DMS153 treated with DMSO at 0.1 percent for 48 hours (cell line): ENCODE measurements around the gene PLCB3.

Experiments used
- DNase-seq: peaks from one replicate; lab custom pipeline; 2025; ENCODE audit not compliant: unreplicated experiment; lab: John Stamatoyannopoulos, UW

Gene PLCB3

DNA sequence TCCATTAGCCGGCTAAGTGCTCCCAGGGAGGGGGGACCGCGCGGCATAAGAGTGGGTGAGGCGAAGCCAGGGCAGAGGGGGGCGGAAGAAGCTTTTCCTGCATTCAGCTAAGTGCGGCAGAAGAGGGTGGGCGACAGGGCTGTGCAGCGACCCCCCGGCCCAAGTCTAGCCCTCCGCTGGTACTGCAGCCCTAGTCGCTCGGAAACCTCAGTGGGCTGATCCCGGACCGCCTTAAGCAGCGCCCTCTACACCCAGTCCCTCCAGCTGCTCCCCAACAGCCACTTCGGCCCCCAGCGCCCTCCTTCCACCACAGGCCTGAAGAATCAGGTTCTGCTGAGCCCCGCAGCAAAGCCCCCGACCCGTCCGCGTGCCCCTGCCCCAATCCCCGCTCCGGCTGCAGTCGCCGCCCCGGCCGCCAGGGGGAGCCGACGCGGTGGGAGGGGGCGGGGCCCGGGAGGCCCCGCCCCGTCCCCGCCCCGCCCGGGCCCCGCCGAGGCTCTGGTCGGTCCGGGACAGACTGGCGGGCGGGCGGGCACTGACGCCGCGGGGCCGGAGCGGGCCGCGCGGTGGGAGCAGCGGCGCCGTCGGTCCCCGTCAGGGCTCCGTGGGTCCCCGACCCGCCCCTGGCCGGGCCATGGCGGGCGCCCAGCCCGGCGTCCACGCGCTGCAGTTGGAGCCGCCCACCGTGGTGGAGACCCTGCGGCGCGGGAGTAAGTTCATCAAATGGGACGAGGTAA is at the start of gene PLCB3:
PLCB3 (plus strand) TSS at position 515 of the 737 bp plus-strand sequence; CDS start at position 635, 120 bp downstream.
- no peak for DNase-seq

DNA sequence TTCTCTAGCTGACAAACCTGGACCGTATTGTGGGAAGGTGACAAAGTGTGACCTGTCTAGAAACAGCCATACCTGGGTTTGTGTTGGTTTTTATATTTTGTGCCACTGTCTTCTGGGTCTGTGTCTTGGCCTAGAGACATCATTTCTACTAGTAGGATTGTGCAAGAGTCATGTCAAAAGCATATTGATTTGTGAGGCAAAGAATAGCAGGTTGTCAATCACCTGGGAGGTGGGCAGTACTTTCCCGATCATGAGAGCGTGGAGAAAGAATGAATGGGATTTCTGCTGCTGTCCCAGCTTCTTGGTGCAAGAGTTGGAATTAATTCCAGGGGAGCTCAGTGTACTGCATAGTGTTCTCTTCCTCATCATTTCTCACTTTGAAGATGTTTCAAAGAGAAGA is 49.8 kb upstream of the PLCB3 start:
- DNase-seq, result no peak

DNA sequence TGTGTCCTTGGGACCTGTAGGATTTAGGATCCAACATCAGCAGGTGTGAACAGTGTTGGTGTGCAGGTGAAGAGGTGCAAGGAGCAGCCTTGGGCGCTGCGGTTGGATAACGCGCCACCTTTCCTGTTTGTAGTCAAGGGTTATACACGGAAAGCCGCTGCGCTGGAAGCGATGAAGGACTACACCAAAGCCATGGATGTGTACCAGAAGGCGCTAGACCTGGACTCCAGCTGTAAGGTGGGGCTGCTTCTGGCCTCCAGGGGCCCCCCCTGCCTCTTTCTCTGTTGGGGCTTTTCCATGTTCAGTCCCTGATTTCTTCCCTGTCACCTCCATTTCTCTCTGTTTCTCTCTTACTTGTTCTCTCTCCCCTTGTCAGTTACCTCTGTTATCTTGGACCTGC is 48.3 kb upstream of the PLCB3 start:
- no peak for DNase-seq

DNA sequence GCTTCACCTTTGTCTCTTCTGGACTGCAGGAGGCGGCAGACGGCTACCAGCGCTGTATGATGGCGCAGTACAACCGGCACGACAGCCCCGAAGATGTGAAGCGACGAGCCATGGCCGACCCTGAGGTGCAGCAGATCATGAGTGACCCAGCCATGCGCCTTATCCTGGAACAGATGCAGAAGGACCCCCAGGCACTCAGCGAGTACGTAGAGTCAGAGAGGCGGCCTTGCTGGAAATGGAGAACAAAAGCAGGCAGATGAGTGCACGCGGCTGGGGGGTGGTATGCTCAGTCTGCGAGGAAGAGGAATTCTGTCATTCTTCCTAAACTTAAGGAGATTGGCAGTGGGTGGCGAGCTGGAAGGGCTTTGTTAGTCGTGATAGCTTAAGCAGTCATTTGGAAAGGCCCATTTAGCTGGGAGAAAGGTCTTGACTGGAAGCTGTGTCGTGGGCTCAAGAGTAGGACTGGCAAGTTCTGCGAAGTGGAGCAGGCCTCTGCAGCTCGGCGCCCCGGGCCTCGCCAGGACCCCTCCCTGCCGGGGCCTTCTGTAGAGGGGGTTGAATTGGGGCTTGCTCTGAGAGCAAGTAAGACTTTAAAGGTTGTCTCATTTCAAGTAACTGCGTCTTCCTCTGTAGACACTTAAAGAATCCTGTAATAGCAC is 47.8 kb upstream of the PLCB3 start:
- no peak for DNase-seq

DNA sequence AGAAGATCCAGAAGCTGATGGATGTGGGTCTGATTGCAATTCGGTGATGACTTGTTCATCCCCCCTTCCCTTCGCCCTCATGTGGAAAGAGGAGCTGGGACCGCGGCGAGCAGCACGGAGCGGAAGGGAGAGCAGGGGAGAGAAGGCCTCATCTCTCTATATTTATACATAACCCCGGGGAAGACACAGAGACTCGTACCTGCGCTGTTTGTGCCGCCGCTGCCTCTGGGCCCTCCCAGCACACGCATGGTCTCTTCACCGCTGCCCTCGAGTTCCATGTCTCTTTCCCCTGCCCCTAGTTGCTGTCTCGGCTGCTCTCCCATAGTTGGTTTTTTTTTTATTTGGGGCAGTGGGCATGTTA is 47.3 kb upstream of the PLCB3 start:
- DNase-seq, result no peak

DNA sequence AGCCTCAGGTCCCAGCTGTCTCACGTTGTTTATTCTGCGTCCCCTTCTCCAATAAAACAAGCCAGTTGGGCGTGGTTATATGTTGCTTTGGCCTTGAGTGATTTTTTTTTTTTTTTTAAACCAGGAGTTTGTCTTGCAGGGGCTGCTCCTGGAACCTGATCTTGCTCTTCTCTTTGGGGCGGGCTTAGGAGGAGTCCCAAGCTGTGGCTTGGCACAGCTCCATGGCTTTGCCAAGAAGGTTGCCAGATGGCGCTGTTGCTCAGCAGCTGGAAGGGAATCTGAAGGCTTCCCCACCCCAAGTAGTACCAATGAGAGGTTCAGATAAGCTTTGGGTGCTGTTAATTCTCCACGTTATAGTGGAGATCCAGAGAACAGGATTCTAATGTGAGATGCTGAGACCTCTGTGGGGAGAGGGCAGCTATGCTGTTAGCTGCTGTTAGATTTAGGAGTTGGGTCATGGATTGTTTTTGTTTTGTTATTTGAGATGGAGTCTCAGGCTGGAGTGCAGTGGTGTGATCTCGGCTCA is 46.8 kb upstream of the PLCB3 start:
- DNase-seq, result peak; percentile 56

DNA sequence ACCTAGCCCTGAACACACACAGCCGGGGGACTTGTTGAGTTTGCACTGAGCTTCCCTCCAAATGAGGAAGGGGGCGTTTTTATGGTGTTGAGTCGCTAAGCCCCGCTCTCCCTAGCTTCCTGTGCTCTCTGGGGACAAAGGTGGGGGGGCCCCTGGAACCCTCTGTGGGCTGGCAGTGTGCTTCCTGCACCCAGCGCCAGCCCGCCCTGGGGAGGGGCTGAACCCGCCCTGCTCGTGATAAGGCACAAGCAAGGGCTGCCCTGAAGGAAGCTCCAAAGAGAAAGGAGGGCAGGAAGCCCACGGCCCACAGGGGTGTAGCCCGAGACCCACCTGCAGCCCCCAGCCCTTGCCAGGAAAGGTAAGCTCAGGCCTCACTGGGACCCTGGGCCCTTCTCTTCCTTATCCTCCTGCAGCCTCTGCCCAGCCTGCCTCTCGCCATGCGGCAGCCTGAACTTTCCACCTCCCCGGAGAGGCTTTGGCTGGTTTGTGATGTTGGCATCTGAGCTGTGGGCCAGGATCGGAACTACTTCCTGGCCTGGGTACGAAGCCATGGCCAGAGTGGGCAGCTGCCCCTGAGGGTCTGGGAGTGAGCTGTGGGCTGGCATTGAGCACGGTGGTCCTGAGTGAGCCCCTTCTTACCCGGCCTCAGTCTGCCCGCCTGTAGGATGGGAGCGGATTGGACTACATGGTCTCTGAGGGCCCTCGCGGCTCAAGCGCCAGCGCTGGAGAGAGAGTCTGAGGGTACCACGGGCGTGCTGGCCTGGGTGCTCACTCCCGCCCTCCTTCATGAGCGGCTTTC is 44.7 kb upstream of the PLCB3 start, which contains the start of gene FERMT3:
FERMT3 (plus strand) TSS at position 265 of the 799 bp plus-strand sequence. CDS start 644 bp downstream, outside the sequence.
- DNase-seq, result no peak

DNA sequence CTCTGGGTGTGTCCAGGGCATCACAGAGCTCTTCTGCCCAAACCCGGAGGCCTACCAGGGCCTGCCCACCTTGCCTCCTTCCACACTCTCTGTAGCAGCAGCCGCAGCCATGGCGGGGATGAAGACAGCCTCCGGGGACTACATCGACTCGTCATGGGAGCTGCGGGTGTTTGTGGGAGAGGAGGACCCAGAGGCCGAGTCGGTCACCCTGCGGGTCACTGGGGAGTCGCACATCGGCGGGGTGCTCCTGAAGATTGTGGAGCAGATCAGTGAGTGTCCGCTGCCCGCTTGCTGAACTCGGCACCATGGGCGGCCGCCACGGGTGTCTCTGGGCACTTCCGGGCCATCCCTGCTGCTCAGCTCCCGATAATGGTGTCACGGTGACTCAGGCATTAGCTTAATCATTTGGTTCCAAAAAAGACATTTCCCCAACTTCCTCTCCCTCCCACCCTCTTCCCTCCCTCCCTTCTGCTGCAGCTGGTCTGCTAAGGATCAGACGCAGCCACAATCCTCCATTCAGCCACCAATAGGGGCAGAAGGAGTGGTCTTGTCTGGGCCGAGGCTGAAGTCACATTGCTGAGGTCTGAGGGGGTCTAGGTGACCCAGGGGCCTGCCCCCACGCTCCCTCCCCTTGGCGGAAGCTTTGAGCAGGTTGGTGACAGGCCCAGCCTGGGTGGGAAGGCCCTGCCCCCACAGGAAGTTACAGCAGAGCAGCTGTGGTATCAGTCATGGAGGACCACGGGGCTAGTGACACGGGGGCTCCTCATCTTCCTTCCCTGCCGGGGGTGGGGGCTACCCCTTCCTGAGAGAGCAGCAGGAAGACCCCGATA is 43.9 kb upstream of the PLCB3 start:
- no peak for DNase-seq

DNA sequence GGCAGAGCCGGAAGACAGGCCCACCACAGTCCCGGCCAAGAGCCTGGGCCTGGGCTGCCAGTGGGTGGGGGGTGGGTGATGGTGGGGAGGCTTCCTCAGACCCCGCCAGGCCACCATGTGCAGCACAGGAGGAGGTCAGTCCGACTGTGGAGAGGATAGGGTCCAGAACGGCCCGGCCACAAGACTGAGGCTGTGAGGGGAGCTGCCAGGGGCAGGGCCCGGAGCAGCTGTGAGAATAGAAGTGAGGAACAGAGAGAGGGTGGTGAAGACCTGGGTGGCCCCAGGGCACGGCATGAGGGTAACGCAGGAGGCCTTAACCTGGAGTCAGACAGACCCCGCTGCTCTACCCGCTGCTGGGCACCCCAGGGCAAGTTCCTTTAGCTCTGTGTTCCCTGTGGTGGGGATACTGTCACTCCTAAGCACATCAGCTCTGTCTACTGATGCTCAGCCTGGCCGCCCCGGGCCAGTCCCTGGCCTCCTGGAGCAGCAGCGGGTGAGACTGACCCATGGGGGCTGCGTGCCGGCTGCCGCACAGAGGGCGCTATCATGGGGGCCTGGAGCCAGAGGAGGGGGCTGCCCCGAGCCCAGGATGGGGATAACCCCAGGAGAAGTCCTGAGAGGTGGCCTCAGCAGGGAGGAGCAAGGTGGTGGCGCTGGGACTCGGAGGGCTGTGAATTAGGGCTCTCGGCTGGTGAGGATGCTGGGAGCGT is 43.1 kb upstream of the PLCB3 start:
- no peak for DNase-seq

DNA sequence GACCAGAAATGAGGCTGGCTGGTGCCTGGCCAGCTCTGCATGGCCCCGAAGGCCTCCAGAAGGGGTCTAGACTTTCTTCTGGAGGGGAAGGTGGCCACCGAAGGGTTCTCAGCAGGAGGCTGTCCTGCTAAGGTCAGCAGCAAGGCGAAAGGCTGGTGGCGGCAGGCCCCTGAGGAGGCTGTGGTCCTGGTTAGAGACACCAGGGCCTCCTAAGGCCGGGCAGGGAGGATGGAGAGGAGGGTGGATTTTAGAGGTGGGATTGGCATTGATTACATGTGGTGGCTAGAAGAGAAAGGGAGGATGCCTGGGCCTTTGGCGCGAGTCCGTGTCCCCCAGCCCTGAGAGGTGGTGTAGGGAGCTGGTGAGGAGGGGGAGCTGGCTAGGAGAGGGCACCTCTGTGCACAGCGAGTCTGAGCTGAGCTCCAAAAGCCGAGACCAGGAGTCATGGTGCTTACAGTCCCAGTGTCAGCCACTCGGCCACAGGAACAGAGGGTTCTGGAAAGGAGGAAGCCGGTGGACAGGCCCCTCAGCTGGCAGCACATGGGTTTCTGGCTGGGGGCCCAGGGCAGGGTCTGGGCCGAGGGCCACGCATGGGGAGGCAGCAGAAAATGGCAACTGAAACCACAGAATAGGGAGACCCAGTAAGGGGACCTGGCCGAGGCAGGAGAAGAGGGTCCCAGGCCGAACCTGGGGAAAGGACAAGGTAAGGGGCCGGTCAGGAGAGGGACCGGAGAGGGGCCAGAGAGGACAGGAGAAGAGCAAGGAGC is 42.4 kb upstream of the PLCB3 start:
- no peak for DNase-seq

DNA sequence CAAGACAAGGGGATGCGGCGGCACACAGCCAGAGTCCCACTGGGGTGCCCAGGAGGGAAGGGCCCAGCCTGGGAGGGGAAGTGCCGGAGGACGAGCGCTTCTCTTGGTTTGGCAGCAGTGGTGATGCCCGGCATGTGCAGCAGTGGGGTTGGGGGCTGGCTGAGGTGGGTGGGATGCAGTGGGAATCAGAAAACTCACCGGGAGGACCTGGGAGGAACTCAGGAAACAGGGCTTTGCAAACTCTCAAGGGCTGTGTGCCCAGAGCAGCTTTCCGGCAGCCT is 41.8 kb upstream of the PLCB3 start:
- no peak for DNase-seq

DNA sequence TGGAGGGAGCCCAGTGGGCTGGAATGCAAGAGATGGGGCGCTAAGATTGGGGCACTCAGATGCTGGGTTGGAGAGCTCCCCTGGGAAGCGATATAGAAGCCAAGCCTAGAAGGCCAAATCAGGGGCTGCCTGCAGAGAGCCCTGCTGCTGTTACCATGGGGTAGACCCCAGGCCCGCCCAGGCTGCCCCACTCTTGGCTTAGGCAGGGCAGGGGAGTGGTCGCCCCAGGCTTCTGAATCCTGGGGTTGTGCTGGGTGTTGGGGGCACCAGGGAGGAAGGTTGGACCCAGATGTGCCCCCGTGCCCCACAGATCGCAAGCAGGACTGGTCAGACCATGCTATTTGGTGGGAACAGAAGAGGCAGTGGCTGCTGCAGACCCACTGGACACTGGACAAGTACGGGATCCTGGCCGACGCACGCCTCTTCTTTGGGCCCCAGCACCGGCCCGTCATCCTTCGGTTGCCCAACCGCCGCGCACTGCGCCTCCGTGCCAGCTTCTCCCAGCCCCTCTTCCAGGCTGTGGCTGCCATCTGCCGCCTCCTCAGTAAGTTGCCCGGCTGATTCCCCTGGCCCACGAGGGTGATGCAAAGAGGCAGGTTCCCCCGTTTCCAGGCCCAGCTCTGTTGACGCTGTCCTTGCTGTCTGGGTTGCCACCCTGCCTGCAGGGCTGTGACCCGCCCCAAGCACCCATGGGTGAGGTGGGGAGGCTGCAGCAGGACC is 40.9 kb upstream of the PLCB3 start:
- DNase-seq, result no peak

DNA sequence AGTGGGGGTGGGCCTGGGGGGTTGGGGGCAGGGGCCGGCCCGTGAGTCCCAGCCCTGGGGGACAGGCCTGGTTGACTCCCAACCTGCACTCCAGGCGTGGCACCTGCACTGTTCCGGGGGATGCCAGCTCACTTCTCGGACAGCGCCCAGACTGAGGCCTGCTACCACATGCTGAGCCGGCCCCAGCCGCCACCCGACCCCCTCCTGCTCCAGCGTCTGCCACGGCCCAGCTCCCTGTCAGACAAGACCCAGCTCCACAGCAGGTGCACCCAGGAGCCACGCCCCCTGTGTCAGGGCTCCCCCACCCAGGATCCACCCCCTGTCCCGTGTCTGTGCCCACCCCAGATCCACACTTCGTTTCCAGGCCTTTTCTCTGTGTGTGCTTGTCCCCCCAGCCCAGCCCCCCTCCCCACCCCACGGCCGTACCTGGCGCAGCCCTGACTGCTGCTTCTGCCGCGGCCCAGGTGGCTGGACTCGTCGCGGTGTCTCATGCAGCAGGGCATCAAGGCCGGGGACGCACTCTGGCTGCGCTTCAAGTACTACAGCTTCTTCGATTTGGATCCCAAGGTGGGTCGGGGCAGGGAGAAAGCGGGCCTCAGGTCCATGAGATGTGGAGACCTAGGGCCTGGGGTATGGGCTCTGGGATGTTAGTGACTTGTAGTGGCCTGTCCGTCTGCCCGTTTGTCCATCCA is 40.0 kb upstream of the PLCB3 start:
- no peak for DNase-seq

DNA sequence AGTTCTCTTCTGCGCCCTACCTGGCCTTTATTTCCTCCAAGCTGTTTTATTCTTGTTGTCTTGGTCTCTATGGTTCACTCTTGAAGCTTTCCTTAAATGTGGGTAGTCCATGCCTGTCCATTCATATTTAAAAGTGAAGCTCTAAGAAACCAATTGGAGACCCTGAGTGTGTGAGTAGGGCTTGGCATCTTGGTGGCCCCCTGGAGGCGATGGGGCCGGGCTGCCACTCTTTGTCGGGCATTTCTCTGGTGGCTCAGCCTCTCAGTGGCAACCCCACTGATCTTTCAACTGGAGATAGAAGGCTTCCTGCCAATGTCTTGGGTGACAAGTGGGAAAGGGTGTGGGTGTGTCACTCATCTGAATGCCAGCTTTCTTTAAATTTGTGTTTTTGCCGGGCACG is 34.5 kb upstream of the PLCB3 start:
- DNase-seq, result no peak

DNA sequence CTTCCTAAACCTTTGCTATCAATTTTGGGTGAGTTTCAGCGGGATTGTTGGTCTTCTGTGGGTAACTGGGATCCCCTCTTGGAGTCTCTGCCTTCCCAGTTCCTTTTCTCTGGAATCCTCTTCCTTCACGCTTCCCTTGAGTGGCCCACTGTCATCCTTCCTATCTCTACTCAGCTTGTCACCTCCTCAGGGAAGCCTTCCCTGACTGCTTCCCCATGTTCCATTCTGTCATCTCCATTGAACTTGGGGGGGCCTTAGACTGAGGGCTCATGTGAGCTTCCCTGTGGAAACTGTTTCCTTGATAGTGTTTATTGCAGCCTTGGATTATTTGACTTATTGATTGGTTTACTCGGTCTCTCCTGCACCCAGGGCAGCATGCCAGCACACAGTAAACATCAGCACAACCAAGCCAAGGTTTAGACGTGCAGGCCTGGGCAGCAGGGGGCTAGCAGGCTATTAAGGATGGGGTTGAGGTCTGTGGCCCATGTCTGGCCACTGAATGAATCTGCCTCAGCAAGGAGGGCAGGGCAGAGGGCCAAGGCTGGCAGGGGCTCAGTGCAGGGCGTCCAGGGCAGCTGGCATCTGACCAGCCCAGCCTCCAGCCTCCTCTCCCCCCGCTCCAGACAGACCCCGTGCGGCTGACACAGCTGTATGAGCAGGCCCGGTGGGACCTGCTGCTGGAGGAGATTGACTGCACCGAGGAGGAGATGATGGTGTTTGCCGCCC is 32.5 kb upstream of the PLCB3 start:
- DNase-seq, result no peak

DNA sequence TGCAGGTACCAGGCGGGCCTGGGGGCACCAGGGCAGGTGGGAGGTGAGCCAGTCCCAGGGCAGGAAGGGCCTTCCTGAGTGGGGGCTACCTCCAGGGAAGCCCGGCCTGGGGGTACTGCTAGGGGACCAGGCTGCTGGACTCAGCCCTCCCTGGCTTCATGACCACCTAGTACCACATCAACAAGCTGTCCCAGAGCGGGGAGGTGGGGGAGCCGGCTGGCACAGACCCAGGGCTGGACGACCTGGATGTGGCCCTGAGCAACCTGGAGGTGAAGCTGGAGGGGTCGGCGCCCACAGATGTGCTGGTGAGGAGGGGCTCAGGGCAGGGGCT is 32.0 kb upstream of the PLCB3 start:
- DNase-seq, result no peak

DNA sequence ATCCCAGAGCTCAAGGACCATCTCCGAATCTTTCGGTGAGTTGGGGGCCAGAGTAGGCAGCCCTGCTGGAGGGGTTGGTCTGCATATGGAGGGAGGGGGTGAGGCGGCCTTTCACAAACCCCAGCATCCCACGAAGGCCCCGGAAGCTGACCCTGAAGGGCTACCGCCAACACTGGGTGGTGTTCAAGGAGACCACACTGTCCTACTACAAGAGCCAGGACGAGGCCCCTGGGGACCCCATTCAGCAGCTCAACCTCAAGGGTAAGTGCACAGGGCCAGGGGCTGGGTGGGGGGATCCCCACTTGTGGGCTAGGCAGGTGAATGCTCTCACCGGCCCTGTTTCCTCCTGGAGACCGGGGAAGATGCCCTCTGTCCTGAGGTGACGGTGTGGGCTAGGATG is 31.6 kb upstream of the PLCB3 start:
- DNase-seq, result no peak

DNA sequence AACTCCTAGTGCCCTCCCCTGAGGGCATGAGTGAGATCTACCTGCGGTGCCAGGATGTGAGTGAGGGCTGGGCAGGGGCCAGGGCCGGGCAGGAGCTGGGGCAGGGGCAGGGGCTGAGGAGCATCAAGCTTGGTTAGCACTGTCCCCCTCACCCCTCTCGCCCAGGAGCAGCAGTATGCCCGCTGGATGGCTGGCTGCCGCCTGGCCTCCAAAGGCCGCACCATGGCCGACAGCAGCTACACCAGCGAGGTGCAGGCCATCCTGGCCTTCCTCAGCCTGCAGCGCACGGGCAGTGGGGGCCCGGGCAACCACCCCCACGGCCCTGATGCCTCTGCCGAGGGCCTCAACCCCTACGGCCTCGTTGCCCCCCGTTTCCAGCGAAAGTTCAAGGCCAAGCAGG is 31.1 kb upstream of the PLCB3 start:
- no peak for DNase-seq
